ENCODE data around the gene DTX3L.

Gene DTX3L

GRCh38 chr3:122608916-122609315 lies 44.8 kb downstream of the DTX3L start:
- peak overlapping the region; percentile 56 for H3K27ac Mint-ChIP-seq
- no peak overlapping the region for H3K4me3 Mint-ChIP-seq
- peaks cover 44% of the 10 kb centered on the region for H3K36me3 Mint-ChIP-seq (ENCODE audit: low read depth)
- peaks cover 22% of the 10 kb centered on the region for H3K4me1 Mint-ChIP-seq (ENCODE audit: low read depth)
- no peaks in the 10 kb centered on the region for H3K27me3 Mint-ChIP-seq (ENCODE audit: low read depth)
- H3K9me3 Mint-ChIP-seq = peaks cover 16% of the 10 kb centered on the region

GRCh38 chr3:122609798-122610559 lies 45.8 kb downstream of the DTX3L start:
- Mint-ChIP-seq H3K36me3 (ENCODE audit: low read depth) (peaks cover 46% of the 10 kb centered on the region), H3K27ac (peak overlapping the region; percentile 87), H3K4me3 (peak overlapping the region; percentile 70), H3K9me3 (peaks cover 14% of the 10 kb centered on the region), H3K4me1 (ENCODE audit: low read depth) (peaks cover 21% of the 10 kb centered on the region), H3K27me3 (ENCODE audit: low read depth) (no peaks in the 10 kb centered on the region)

- no peak overlapping the region for H3K4me3 Mint-ChIP-seq
- H3K4me1 Mint-ChIP-seq (ENCODE audit: low read depth) = peaks cover 18% of the 10 kb centered on the region
- peaks cover 14% of the 10 kb centered on the region for H3K9me3 Mint-ChIP-seq
- peaks cover 60% of the 10 kb centered on the region for H3K36me3 Mint-ChIP-seq (ENCODE audit: low read depth)
- no peaks in the 10 kb centered on the region for H3K27me3 Mint-ChIP-seq (ENCODE audit: low read depth)
- peak overlapping the region; percentile 60 for H3K27ac Mint-ChIP-seq
Measured at GRCh38 chr3:122612696-122613095, 48.6 kb downstream of the DTX3L start.

GRCh38 chr3:122615303-122615702 lies 51.2 kb downstream of the DTX3L start:
- no peak overlapping the region for H3K27ac Mint-ChIP-seq
- H3K9me3 Mint-ChIP-seq = peaks cover 12% of the 10 kb centered on the region
- peaks cover 8% of the 10 kb centered on the region for H3K4me1 Mint-ChIP-seq (ENCODE audit: low read depth)
- H3K4me3 Mint-ChIP-seq = no peak overlapping the region
- H3K36me3 Mint-ChIP-seq (ENCODE audit: low read depth) = peaks cover 59% of the 10 kb centered on the region
- H3K27me3 Mint-ChIP-seq (ENCODE audit: low read depth) = no peaks in the 10 kb centered on the region

GRCh38 chr3:122618614-122619013 lies 54.5 kb downstream of the DTX3L start:
- no peaks in the 10 kb centered on the region for H3K9me3 Mint-ChIP-seq
- H3K27ac Mint-ChIP-seq = no peak overlapping the region
- no peaks in the 10 kb centered on the region for H3K27me3 Mint-ChIP-seq (ENCODE audit: low read depth)
- H3K36me3 Mint-ChIP-seq (ENCODE audit: low read depth) = peaks cover 55% of the 10 kb centered on the region
- no peaks in the 10 kb centered on the region for H3K4me1 Mint-ChIP-seq (ENCODE audit: low read depth)
- no peak overlapping the region for H3K4me3 Mint-ChIP-seq

- Mint-ChIP-seq H3K36me3 (ENCODE audit: low read depth) (peaks cover 53% of the 10 kb centered on the region), H3K4me3 (no peak overlapping the region), H3K27me3 (ENCODE audit: low read depth) (no peaks in the 10 kb centered on the region)
Measured at GRCh38 chr3:122619040-122619439, 54.9 kb downstream of the DTX3L start.

GRCh38 chr3:122620399-122620798 lies 56.3 kb downstream of the DTX3L start:
- Mint-ChIP-seq H3K4me1 (ENCODE audit: low read depth) (no peaks in the 10 kb centered on the region), H3K4me3 (no peak overlapping the region), H3K36me3 (ENCODE audit: low read depth) (peaks cover 56% of the 10 kb centered on the region), H3K9me3 (no peaks in the 10 kb centered on the region), H3K27ac (no peak overlapping the region), H3K27me3 (ENCODE audit: low read depth) (no peaks in the 10 kb centered on the region)

More at GRCh38 chr3:122619040-122619439, 54.9 kb downstream of the DTX3L start:
- Mint-ChIP-seq H3K4me1 (ENCODE audit: low read depth) (no peaks in the 10 kb centered on the region), H3K27ac (no peak overlapping the region), H3K9me3 (no peaks in the 10 kb centered on the region)

- H3K4me3 Mint-ChIP-seq = no peak overlapping the region
- H3K9me3 Mint-ChIP-seq = no peaks in the 10 kb centered on the region
- H3K36me3 Mint-ChIP-seq (ENCODE audit: low read depth) = peaks cover 51% of the 10 kb centered on the region
- H3K27ac Mint-ChIP-seq = no peak overlapping the region
- no peaks in the 10 kb centered on the region for H3K4me1 Mint-ChIP-seq (ENCODE audit: low read depth)
- H3K27me3 Mint-ChIP-seq (ENCODE audit: low read depth) = no peaks in the 10 kb centered on the region
Measured at GRCh38 chr3:122621112-122621511, 57.0 kb downstream of the DTX3L start.

GRCh38 chr3:122623031-122623829 lies 59.1 kb downstream of the DTX3L start:
- Mint-ChIP-seq H3K4me3 (no peak overlapping the region), H3K36me3 (ENCODE audit: low read depth) (peaks cover 54% of the 10 kb centered on the region), H3K27ac (no peak overlapping the region), H3K9me3 (no peaks in the 10 kb centered on the region), H3K4me1 (ENCODE audit: low read depth) (no peaks in the 10 kb centered on the region), H3K27me3 (ENCODE audit: low read depth) (no peaks in the 10 kb centered on the region)
